ENCODE results near the gene FAM228A.

GRCh38 chr2:24228470-24228869 is 53.6 kb downstream of the FAM228A start:
- no peak for TF ChIP-seq EP300 (IDR thresholded peaks at IDR 0.05)
- TF ChIP-seq, protein P1, sequence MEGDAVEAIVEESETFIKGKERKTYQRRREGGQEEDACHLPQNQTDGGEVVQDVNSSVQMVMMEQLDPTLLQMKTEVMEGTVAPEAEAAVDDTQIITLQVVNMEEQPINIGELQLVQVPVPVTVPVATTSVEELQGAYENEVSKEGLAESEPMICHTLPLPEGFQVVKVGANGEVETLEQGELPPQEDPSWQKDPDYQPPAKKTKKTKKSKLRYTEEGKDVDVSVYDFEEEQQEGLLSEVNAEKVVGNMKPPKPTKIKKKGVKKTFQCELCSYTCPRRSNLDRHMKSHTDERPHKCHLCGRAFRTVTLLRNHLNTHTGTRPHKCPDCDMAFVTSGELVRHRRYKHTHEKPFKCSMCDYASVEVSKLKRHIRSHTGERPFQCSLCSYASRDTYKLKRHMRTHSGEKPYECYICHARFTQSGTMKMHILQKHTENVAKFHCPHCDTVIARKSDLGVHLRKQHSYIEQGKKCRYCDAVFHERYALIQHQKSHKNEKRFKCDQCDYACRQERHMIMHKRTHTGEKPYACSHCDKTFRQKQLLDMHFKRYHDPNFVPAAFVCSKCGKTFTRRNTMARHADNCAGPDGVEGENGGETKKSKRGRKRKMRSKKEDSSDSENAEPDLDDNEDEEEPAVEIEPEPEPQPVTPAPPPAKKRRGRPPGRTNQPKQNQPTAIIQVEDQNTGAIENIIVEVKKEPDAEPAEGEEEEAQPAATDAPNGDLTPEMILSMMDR (IDR thresholded peaks at IDR 0.05) = no peak
